ACHN (cell line): Measurements from ENCODE around the gene ZNF33A.
"Not testable (repeated sequence)": the region's sequence is repeated elsewhere in the genome, so short reads cannot be mapped to it uniquely, and the experiment has no call there.

Experiments
- DNase-seq: peaks from one replicate; pipeline ENCODE4 v3.0.0-alpha.2; 2015
- in situ Hi-C: cut with HindIII; loops from 2 replicates; pipeline ENCODE4 v1.10.0; 2017; ENCODE audit warnings: low sequenced_read_pairs, low pct_ligation_motif_present, low pct_unique_long_range_greater_than_20kb

The ZNF33A gene

DNA sequence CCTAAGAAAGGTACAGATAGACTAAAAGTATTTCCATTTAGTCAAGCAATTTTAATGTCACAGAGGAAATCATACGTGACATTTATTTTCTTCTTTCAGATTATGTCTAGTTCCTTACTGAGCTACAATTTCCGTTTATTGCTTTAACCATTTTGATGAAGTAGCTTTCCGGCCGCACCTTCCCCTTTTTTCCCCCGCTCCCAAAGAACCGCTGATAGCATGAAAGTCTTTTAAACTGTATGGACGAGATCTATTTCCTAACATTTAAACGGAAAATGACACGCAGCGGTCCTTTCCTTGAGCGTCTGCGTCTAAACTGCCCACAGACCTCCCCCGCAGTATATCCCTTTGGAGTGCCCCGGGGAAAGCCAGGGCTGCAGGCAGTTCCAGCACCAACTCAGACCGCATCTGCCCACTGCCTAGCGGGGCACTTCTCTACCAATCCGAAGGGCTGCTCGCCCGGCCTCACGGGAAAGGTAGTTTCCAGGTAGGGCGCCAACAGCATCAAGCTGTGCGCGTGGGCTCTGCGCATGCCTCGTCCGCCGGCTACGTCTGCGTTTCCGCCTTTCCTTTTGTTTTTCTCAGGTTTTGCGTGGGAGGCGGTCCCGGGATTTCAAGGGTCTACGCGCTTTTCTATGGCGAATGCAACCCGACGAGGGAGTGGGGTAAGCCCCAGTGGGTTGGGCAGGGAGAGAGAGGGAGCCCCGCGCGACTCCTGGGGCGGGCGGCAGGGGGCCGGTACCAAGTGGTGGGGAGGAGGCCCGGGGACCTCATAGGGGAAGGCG is at the start of gene ZNF33A:
Gene ZNF33A, plus strand, starts transcription at position 557 of the 785 bp plus-strand sequence. CDS start 1,667 bp downstream, outside the sequence.
- DNase-seq, result peak; percentile 87

DNA sequence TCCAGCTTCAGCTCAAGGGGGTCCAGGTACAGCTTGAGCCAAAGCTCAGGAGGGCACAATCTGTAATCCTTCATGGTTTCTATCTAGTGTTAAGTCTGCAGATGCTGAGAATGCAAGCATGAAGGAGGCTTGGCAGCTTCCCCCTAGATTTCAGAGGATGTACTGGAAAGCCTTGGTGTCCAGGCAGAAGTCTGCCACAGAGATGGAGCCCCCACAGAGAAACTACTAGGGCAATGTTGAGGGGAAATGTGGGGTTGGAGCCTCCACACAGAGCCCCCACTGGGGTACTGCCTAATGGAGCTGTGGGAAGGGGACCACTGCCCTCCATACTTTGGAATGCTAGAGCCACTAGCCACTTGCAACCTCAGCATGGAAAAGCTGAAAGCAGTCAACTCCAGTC is 45.5 kb upstream of the ZNF33A start:
- DNase-seq, result no peak
- in situ Hi-C loops, result no loop called here

More for the DNA sequence above, at the start of gene ZNF33A:
- in situ Hi-C loops, result no loop called here

DNA sequence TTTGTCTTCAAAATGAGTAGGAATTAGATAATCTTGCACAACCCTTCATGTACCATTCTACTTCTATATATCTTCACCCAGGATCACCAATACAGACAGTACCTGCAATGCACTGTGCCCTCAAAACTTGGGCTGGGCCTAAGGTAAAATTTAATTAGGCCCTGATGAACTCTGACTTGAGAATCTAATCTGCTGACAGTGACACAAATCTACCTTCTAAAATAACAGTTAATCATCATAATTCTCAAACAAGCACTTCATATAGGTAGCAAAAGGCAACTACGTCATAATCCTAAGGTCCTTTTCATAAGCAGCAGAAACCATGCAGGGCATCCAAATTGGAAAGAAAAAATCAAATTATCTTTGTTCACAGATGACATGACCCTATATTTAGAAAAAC is 38.1 kb upstream of the ZNF33A start:
- in situ Hi-C loops, result no loop called here
- no peak for DNase-seq

GRCh38 chr10:37975401-37975991 is 35.0 kb upstream of the ZNF33A start:
- in situ Hi-C loops, result no loop called here
- DNase-seq, result peak; percentile 15

GRCh38 chr10:37976091-37976879 is 34.2 kb upstream of the ZNF33A start, which contains the start of gene ZNF25:
Gene ZNF25, minus strand, starts transcription at chr10:37976647. Its CDS starts 4,925 bp downstream, at chr10:37971722.
- in situ Hi-C loops, result no loop called here
- peak; percentile 98 for DNase-seq

DNA sequence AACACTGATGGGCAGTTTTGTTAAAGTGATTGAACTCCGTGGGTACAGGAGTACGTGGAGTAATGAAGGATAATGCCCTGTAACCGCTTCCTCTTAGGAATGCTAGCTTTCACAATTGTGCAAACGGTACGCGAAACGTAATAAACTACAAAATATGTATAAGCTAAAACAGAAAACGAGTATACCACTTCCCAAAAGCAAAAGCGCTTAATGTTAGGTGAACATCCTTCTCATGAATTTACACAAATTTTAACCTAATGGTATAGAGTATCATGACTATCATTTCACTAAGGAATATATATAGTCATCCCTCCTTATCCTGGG is 33.6 kb upstream of the ZNF33A start:
- no peak for DNase-seq
- in situ Hi-C loops, result no loop called here

- no peak for DNase-seq
- in situ Hi-C loops, result no loop called here
These were observed 18.8 kb upstream of the ZNF33A start for GRCh38 chr10:37991655-37992054.

GRCh38 chr10:37992083-37992482 is 18.4 kb upstream of the ZNF33A start:
- in situ Hi-C loops, result no loop called here
- no peak for DNase-seq

DNA sequence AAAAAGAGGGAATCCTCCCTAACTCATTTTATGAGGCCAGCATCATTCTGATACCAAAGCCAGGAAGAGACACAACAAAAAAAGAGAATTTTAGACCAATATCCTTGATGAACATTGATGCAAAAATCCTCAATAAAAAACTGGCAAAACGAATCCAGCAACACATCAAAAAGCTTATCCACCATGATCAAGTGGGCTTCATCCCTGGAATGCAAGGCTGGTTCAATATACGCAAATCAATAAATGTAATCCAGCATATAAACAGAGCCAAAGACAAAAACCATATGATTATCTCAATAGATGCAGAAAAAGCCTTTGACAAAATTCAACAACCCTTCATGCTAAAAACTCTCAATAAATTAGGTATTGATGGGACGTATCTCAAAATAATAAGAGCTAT is 11.6 kb upstream of the ZNF33A start:
- DNase-seq, in situ Hi-C loops: not testable (repeated sequence)

DNA sequence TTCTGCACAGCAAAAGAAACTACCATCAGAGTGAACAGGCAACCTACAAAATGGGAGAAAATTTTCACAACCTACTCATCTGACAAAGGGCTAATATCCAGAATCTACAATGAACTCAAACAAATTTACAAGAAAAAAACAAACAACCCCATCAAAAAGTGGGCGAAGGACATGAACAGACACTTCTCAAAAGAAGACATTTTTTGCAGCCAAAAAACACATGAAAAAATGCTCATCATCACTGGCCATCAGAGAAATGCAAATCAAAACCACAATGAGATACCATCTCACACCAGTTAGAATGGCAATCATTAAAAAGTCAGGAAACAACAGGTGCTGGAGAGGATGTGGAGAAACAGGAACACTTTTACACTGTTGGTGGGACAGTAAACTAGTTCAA is 10.0 kb upstream of the ZNF33A start:
- in situ Hi-C loops, DNase-seq: not testable (repeated sequence)

DNA sequence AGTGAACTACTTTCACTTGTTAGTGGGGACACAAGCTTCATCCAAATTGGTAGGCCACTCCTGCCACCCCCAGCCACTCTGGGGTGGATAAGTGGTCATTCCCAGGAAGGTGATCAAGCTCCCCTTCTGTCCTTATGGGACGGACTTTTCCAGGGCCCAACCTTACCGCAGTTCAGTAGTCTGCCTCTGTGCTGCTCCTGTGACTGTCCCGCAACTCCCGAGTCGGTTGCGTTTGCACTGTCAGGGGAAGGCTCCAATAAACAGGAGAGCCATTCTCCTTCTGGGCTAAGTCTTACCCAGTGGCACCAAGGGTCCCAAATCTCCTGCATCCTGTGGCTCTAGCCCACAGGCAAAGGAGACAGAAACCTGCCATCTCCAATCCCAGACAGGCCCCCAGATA is 7.4 kb upstream of the ZNF33A start:
- DNase-seq, result no peak
- in situ Hi-C loops, result no loop called here

- in situ Hi-C loops, result no loop called here
- DNase-seq, result no peak
These were observed 6.9 kb upstream of the ZNF33A start for GRCh38 chr10:38003588-38003987.

GRCh38 chr10:38007551-38007950 is 2.9 kb upstream of the ZNF33A start:
- in situ Hi-C loops, result no loop called here
- no peak for DNase-seq

GRCh38 chr10:38007991-38008390 is 2.5 kb upstream of the ZNF33A start:
- in situ Hi-C loops, result no loop called here

GRCh38 chr10:38016354-38016753 is 5.9 kb downstream of the ZNF33A start:
- no peak for DNase-seq
- in situ Hi-C loops, result no loop called here

More at GRCh38 chr10:38007991-38008390, 2.5 kb upstream of the ZNF33A start:
- DNase-seq, result no peak

DNA sequence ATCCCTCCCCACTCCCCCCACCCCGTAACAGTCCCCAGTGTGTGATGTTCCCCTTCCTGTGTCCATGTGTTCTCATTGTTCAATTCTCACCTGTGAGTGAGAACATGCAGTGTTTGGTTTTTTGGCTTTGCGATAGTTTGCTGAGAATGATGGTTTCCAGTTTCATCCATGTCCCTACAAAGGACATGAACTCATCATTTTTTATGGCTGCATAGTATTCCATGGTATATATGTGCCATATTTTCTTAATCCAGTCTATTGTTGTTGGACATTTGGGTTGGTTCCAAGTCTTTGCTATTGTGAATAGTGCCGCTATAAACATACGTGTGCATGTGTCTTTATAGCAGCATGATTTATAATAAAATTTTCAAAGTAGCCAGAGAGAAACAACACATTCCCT is 8.6 kb downstream of the ZNF33A start:
- DNase-seq, in situ Hi-C loops: not testable (repeated sequence)

GRCh38 chr10:38025283-38025682 is 14.8 kb downstream of the ZNF33A start:
- DNase-seq, result no peak
- in situ Hi-C loops, result no loop called here

DNA sequence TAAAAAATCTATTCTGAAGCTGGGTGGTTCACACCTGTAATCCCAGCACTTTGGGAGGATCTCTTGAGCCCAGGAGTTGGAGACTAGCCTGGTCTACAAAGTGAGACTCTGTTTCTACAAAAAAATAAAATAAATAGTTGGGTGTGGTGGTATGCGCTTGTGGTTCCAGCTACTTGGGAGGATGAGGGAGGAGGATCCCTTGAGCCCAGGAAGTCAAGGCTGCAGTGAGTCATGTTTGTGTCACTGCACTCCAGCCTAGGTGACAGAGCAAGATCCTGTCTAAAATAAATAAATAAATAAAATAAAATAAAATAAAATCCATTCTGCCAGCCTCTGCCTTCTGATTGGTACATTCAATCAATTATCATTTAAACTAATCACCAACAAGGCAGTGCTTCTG is 17.5 kb downstream of the ZNF33A start:
- DNase-seq, result no peak
- in situ Hi-C loops, result no loop called here

GRCh38 chr10:38032886-38033285 is 22.4 kb downstream of the ZNF33A start:
- in situ Hi-C loops, result no loop called here
- DNase-seq, result no peak
